Astrocyte (in vitro differentiated cells and primary cell): Measurements from ENCODE around the gene TTC7B.

Experiments used
- EZH2 ChIP-seq: IDR thresholded peaks from 2 replicates; pipeline ENCODE4 v1.6.1; 2012; ENCODE audit warnings: mild to moderate bottlenecking, low read length, inconsistent platforms; ENCODE audit not compliant: insufficient read depth
- TF ChIP-seq, protein P1 (sequence below): IDR thresholded peaks from 2 replicates; pipeline ENCODE4 v1.5.1; 2011; ENCODE audit warnings: low read depth, mild to moderate bottlenecking, inconsistent platforms, low read length, moderate library complexity; ENCODE audit not compliant: insufficient read depth

GRCh38 chr14:90562652-90563051 lies 253.6 kb downstream of the TTC7B start:
- TF ChIP-seq, protein P1, sequence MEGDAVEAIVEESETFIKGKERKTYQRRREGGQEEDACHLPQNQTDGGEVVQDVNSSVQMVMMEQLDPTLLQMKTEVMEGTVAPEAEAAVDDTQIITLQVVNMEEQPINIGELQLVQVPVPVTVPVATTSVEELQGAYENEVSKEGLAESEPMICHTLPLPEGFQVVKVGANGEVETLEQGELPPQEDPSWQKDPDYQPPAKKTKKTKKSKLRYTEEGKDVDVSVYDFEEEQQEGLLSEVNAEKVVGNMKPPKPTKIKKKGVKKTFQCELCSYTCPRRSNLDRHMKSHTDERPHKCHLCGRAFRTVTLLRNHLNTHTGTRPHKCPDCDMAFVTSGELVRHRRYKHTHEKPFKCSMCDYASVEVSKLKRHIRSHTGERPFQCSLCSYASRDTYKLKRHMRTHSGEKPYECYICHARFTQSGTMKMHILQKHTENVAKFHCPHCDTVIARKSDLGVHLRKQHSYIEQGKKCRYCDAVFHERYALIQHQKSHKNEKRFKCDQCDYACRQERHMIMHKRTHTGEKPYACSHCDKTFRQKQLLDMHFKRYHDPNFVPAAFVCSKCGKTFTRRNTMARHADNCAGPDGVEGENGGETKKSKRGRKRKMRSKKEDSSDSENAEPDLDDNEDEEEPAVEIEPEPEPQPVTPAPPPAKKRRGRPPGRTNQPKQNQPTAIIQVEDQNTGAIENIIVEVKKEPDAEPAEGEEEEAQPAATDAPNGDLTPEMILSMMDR = no peak
- TF ChIP-seq EZH2 = no peak
